HG03442 (cell line): ENCODE data around the gene SETBP1.

Experiments used
- ATAC-seq: cut with Tn5 transposase; IDR thresholded peaks from one replicate; pipeline ENCODE4 v1.9.1; 2021; ENCODE audit warnings: mild to moderate bottlenecking, moderate library complexity; ENCODE audit not compliant: unreplicated experiment

SETBP1 gene

DNA sequence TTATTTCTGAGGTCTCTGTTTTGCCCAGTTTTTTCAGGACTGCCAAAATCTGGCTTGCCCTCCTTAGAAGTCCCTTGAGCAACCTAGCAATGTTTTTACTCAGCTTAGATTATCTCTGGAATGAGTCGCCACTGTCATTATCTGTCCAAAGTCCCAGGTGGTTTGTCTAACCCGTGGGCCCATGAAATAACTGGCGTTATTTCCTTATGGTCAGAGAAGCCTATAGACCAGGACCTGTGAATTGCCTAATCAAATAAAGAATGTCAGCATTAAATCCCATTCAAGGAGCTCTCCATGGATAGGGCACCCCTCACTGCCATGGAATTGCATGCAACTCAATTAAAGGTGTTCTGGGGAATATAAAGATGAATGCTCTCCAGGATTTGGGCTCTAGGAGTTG is 373.9 kb downstream of the SETBP1 start:
- ATAC-seq = no peak

DNA sequence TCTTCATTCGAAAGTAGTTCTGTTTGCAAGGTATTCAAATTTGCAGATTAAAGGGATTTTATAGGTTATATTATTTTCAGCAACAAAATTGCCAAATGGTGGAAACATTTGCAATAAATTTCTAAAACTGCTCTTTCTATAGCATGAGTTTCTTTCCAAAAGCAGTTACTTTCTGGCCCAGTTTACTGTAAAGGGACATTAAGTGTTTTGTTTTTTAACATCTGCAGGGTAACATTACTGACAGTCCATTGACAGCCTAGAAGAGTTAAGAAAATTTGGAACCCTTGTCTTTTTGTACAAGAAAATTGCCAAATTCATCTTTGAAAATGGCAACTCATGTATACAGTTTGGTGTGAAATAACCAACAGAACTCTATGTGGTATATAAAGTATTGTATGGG is 375.1 kb downstream of the SETBP1 start:
- ATAC-seq = no peak

DNA sequence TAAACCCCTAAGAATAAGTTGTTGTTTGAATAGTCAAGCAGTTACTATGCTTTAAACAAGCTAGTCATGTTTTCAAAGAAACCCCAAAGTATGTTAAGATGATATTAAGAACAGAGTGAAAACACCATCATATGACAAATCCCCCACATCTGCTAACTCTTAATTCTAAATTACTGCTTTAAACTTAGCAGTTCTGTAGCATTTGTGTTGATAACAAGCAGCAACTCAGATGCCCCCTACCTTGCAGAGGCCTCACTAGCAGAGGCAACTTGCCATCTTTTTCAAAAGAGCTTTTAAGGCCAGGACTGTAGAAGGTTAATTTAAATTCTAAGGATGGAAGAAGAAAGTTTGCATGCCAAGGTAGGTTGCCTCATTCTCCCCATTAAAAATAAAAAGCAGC is 376.2 kb downstream of the SETBP1 start:
- ATAC-seq = no peak

DNA sequence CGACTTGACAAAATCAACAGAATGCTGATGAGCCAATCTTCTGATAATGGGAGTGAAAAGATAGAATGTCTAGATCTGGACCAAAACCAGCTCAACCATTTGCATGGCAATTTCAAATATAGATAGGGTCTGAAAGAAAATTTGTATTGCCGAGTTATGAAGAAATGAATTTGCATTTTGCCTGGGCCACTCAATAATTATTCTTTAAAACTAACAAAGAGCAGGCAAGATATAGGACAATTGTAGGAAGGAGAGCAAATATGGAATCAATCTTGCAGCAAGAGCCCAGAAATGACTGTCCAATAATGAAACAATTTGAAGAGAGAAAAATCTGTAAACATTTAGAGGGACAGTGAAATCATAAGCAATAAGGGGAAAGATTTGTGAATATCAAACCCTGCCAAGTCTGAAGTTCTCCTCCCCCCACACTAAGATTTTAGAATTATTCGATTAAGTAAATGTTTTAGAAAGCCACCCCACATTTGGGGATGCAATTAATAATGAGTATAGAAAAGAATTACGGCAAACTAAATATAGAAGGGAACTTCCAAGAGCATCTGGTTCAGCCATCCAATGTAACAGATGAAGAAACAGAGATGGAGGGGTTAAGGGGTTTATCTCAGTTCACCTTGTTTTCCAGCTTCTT is 377.4 kb downstream of the SETBP1 start:
- ATAC-seq = no peak

DNA sequence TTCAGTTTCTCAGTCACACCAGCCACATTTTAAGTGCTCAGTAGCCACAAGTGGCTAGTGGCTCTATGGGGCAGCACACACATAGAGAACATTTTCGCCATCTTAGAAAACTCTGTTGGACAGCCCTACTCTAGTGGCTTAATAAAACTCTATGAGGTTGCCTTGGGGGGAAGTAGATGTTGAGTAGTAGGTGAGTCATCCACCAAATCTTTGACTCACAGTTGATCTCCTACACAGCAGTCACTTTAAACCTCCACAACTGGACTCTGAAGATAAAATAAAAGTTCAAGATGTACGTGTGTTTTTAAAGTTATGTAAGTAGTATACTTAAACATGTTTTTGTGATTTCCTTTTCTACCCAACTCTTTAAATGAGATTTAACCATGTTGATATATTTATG is 379.0 kb downstream of the SETBP1 start:
- no peak for ATAC-seq

DNA sequence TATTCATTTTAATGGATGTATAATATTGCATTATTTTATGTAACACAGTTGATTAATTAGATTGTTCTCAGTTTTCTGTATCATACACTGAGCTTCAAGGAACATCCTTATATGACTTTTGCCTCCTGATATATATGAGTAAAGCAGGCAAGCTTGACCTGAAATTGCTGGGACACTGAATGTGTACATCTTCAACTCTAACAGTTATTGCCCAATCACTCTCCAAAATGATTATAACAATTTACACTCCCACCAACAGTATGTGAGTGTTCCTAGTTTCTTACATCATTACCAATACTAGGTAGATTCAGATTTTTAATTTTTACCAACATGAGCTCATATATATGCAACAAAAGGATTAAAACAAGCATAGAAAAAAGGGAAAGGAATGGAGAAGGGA is 379.4 kb downstream of the SETBP1 start:
- ATAC-seq = no peak

DNA sequence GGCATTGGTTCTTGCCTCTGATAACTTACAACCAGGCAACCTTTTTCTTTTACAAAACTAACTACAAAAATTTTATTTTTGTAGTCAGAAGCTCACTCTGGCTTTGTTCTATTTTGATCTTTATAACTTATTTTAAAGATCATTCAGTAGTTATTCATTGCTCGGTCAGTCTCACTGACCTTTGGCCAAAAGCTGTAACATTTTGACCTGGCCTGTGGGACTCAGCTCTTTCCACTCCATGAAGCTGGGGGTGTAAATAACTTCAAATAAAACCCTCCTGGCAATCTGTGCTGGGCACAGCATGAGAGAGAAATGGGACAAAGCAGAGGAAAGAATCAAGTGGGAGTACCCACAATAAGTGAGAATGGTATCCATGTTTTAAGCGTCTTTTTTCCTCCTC is 380.7 kb downstream of the SETBP1 start:
- no peak for ATAC-seq

DNA sequence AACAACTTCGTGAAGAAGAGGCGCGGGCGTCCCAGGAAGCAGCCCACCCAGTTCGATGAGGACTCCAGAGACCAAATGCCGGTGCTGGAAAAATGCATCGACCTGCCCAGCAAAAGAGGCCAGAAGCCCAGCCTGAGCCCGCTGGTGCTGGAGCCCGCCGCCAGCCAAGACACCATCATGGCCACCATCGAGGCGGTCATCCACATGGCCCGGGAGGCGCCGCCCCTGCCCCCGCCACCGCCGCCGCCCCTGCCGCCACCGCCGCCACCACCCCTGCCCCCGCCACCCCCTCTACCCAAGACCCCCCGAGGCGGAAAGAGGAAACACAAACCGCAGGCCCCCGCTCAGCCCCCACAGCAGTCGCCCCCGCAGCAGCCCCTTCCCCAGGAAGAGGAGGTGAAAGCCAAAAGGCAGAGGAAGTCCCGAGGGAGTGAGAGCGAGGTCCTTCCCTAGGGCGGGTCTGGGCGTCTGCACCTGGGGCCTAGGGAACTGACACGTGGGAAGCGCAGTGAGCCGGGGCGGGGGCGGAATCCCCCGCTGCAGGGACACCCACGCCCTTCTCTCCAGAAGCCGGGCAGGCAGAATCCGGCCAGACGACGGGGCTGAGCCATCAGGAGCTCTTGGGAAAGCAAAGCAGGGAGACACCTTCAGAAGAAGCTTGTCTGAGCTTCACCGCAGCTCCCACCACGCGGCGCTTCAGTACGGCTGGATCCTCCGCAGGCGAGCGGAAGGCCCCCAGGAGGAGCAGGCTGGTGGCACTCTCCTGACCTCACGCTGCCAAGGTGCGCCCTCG is 382.8 kb downstream of the SETBP1 start:
- ATAC-seq = no peak

DNA sequence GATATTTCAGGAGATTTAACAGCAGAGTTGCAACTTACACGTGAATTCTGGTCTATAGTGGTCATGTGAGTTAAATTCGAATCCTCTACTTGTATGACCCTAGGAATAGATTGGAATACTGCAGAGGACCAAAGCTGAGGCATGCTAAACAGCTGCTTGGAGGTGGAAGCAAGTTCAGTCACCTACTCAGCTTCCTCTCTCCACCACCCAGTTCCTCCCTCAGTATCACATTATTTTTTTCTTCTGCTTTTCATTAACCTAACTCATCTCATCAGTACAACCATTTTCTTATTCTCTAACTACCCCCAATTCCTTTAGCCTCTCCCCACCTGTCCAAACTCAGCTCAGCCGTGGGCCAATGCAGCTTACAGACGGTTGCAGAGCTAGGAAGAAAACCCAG is 385.5 kb downstream of the SETBP1 start:
- ATAC-seq = no peak

DNA sequence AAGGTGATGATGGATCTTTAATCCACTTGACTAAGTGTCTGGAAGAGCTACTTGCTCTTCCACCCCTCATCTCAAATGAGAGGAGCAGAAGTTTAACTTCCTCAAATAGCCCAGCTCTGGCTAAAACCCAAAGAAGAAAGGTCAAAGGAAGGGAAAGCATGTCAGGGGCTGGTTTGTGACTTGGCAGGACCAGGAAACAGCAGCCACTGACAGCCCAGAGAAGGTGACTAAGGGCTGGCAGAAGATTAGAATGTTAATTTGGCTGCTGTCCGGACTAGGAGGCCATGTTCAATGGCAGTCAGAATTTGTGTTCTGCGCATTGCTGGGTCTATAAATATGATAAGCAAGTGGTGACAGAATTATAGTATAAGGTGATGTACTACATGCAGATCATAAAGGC is 386.2 kb downstream of the SETBP1 start:
- ATAC-seq = no peak

DNA sequence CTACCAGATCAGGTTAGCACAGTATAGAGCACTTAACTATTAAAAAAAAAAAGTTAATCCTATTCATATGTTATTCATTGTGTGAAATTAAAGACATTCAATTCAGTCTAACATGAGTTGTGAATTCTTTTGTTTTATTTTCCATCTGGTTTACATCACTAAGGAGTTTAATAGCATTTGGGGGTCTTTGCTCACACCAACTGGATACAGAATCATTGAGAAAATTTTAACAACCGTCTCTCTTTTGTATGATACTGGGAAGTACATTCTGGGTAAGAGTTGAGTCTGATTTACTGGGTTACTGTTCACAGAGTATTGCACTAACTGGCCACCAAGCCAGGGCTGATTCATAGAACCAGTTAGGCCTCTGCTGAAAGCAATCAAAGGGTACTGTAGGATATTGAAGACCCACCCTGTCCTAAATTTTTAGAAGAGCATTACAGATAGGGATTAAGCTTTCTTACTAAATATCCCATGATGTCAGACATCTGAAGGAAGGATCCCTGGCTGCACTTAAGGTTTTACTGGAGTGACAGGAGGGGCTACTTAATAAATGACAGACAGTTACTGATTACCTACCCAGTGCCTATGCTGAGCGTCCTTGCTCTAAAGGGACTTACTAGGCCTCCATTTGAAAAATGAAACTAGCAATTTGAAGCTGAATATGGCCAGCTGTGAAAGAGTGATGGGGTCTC is 387.9 kb downstream of the SETBP1 start:
- ATAC-seq = no peak

DNA sequence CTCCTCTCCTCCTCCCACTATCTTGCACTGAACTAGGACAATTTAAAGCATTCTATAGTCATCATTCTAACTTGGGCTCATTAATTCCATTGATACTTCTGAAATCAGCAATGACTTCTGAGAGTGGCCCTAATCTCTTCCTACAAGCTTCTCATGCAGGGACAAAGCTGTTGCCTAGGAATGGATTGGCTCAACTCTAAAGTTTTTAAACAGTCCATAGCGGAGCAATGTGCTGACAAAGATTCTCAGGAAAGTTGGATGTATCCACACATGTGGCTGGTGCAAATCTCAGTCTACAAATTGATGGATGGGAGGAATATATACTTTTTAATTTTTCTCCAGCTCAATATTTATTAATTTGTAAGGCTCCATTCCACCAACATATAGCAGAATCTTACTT is 388.9 kb downstream of the SETBP1 start:
- ATAC-seq = no peak

DNA sequence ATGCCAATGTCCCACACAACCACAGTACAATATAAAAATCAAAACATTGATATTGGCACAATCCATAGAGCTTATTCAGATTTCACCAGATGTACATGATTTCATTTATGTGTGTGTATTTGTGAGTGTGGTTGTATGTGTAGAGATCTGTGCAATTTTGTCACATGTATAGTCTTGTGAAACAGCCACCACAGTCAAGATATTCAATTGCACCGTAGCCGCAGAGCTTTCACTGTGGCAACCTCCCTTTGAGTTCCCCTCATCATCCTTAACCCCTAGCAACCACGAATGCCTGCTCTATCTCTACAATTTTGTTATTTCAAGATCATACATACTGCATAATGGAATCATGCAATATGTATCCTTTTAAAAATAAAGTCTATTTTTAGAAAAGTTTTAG is 391.3 kb downstream of the SETBP1 start:
- no peak for ATAC-seq

DNA sequence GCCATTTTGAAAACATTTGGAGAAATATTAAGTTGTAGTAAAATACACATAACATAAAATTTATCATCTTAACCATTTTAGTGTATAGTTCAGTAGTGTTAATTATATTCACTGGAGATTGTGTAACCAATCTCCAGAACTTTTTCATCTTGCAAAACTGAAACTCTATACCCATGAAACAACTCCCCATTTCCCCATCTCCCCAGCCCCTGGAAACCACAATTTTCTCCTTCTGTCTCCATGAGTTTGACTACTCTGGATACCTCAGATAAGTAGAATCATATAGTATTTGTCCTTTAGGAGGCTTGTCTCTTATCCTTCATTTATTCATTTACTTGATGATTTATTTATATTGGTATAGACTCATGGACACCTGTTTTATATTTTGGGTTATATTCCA is 392.9 kb downstream of the SETBP1 start:
- no peak for ATAC-seq

DNA sequence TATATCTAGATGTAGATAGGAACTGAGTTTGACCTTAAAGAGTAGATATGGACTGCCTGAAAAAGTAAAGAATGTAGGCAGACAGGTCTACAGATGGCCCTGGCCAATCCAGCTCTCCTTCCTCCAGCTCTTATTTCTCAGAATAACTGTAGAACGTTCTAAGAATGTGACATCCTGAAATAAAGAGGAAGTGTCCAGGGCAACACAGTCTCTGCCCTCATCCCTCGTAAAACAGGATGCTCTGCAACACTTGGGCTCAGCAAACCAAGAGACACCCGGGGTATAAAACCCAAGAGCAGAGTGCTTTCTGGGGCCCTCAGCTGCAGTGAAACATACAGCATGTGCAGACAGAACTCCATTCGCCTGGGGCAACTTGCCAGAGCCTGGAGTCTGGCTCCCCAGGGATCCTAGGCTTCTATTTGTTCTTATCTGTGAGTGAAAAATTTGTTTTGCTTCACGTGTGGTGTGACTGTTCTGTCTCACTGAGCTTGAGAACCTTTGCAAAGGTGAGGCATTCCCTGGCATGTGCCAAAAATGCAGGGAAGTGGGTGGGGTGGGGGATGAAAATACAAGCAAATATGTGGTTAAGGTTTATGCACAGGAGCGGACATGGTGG is 401.0 kb downstream of the SETBP1 start:
- no peak for ATAC-seq

DNA sequence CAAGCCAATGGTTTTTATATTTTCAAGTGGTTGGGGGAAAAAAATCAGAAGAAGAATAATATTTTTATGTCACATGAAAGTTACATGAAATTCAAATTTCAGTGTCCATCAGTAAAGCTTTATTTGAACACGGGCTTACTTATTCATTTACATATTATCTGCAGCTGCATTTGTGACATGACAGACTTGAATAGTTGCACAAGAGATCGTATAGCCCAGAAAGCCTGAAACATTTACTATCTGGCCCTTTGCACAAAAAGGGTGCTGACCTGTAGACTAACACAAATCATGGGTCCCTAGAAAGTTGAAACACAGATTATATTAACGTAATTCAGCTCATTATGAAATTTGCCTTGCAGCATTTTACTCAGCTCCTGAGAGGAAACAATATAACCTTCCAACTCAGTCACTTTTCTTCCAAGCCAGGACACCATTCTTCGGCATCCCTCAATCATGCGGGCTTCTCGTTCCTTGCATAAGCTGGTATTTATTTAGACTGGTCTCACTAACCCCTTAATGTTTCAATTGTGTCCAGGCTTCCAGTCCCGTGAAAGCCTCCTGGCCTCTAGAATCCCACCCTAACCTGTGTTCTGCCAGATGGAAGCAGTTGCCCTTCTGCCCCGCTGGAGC is 402.7 kb downstream of the SETBP1 start:
- no peak for ATAC-seq

DNA sequence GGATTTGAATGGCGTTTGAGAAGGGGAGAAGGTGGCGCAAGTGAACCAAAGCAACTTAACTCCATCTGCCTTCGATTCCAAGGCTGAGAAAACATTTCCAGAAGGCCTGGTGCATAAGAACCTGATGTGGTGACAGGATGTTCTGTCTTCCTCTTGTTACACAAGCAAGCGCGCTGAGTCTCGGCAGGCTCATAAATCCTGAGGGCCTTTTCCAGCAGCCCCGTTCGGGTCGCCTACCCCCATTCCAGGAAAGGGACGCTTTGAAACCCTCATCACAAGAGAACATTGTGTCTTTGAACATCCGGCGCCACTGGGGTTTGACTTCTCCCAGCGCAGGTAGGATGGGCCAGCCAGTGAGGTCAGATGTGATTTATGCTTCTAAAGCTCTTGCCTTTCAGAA is 403.5 kb downstream of the SETBP1 start:
- no peak for ATAC-seq

DNA sequence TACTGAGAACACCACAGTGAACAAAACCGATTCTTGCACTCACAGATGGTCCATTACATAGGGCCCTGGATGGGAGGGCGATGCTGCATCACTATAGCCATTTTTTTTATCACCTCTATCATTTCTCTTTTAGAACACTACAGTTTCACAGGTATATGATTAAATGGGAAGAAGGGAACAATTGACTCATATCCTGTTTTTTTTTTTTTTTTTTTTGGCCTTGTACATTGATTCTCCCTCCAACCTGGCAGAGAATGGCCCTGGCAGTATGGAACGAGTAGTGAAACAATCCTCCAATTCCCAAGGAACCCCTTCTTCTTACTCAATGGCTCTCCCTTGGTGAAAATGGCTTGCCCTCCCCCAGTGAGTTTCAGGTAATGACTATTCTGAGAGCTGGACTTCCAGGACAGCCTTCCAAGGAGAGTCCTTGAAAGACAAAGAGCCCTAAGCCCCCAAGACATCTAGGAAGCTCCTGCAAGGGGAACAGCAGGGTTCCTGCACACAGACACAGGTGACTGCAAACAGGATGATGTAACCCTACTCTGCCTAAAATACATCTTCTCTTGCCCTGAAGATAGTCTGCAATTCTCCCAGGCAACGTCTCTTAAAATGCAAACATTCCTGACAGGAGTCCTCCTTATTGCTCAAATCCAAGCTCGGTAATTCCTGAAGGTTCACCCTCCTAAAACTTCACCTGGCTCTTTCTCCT is 405.4 kb downstream of the SETBP1 start:
- ATAC-seq = no peak

DNA sequence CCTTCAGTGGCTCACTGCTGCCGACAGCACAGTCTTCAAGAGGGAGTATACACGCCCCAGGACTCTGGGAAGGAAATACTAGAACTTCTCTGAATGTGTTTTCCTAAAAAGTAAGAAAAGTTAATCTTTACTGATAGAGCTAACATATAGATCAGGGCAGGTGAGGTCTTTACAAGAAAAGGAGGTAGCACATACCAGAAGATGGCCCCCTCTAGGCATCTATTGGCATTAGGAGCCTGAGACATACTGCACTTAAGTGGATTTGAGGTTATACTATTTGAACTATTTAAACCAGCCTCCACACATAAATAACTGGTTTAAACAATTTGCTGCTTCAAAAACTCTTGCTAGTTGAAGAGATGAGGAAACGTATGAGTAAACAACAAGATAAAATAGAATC is 406.1 kb downstream of the SETBP1 start:
- ATAC-seq = no peak

DNA sequence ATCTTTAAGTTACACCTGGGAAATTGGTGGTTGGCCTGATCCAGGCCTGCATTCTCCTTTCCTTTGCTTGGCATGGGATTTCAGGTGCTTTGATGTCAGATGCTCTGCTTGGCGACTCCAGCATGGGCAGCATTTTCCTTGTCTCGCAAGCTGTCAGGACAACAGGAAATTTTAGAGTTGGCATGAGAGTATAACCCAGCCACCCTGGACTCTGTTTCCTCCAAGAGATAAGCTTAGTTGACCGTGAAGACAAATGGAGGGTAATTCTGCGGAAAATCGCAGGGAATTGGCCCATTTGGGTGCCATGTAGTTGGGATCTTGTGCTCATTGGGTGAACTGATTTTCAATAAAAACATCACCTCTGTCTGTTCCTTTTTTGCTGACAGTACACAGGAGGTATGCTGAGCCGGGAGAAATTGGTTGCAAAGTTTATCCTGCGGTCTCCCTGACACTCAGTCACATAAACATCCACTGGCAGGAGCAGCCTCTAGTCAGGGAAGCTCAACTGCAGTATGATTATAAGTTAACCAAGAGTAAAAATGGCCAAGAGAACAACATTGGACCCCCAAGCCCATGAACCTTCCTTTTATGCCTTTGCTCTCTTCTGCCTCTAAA is 409.9 kb downstream of the SETBP1 start:
- ATAC-seq = no peak
